ENCODE results near the gene PSPH. TPM values are rescaled to one million over a fixed set of nuclear protein-coding genes. Genes with fewer than 3 reads are reported as not detected.

PSPH gene
- total RNA-seq, 2 donors from 2014 or later, result 29.9 to 34.6 TPM

DNA sequence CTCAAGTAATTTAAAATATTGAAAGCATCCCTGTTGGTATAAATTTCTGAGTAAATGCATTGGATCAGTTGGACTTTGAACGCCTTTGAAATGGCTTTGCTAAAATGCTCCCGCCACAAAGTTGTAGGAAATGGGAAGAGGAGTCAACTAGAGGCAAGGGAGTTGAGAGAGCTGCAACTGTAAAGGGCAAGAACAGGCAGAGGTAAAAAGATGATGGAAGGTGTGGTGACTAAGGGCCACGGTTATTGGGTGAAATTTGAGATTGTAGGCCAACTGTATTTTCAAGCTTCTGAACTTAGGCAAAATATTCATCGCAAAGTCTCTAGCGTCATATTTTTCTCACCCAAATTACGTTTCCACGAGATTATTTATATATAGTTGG lies 12.2 kb upstream of the PSPH start:
- H3K27ac ChIP-seq (ENCODE audit: low read depth, low read length), result peak overlapping the region; percentile 66

DNA sequence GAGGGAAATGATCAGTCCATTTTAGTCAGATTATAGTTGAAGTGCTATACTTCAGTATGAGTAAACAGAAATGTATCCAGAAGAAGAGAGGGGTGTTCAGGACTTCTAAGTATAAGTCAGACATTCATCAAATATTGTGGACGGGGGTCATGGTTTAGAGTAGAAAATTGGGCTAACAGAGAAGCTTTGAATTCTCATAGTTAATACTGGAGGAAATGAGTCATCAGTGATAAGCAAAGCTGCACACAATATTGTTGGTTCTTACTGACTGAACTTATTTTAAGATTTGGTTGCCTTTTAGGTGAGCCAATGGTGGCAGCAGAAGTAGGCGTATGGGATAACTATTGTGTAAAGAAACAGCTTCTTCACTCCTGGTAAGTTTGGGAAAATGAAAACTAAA lies 11.1 kb upstream of the PSPH start:
- Histone ChIP-seq H3K36me3 (ENCODE audit: control insufficient read depth, insufficient read depth, low read length) (peaks cover 64% of the 10 kb centered on the region), H3K27me3 (ENCODE audit: control insufficient read depth, insufficient read depth, low read length, poor library complexity, severe bottlenecking) (no peaks in the 10 kb centered on the region), H3K9ac (ENCODE audit: extremely low read depth, low read length, poor library complexity, severe bottlenecking) (no peak overlapping the region), H3K27ac (ENCODE audit: low read depth, low read length) (no peak overlapping the region), H3K4me3 (ENCODE audit: low read length) (no peak overlapping the region), H3K9me3 (ENCODE audit: control insufficient read depth, low read length) (no peaks in the 10 kb centered on the region), H3K4me1 (ENCODE audit: control insufficient read depth, insufficient read depth, low read length) (peaks cover 3% of the 10 kb centered on the region)
- TF ChIP-seq CTCF (conservative IDR thresholded peaks at IDR 0.05), result no peak
- peaks cover 64% of the 10 kb centered on the region for H3K36me3 Mint-ChIP-seq (ENCODE audit: low read depth)
- H3K4me1 Mint-ChIP-seq, result peaks cover 3% of the 10 kb centered on the region
- no peak overlapping the region for H3K4me3 Mint-ChIP-seq
- no peaks in the 10 kb centered on the region for H3K27me3 Mint-ChIP-seq (ENCODE audit: insufficient read depth)
- H3K9me3 Mint-ChIP-seq, result no peaks in the 10 kb centered on the region
- 94 to 100% methylated on average over 2 of the region's 2 CpGs for WGBS, 2 experiments (ENCODE audit: insufficient coverage in 1 of 2, insufficient read length in 1 of 2)
- peak overlapping the region; percentile 50 for H3K27ac Mint-ChIP-seq
- no peak for DNase-seq

More for the DNA sequence above, 12.2 kb upstream of the PSPH start:
- Histone ChIP-seq H3K9me3 (ENCODE audit: control insufficient read depth, low read length) (no peaks in the 10 kb centered on the region), H3K4me1 (ENCODE audit: control insufficient read depth, insufficient read depth, low read length) (peaks cover 3% of the 10 kb centered on the region), H3K27me3 (ENCODE audit: control insufficient read depth, insufficient read depth, low read length, poor library complexity, severe bottlenecking) (no peaks in the 10 kb centered on the region), H3K36me3 (ENCODE audit: control insufficient read depth, insufficient read depth, low read length) (peaks cover 57% of the 10 kb centered on the region), H3K4me3 (ENCODE audit: low read length) (peak overlapping the region; percentile 89), H3K9ac (ENCODE audit: extremely low read depth, low read length, poor library complexity, severe bottlenecking) (peak overlapping the region; percentile 19)
- Mint-ChIP-seq H3K9me3 (no peaks in the 10 kb centered on the region), H3K27me3 (ENCODE audit: insufficient read depth) (no peaks in the 10 kb centered on the region), H3K27ac (peak overlapping the region; percentile 87), H3K36me3 (ENCODE audit: low read depth) (peaks cover 57% of the 10 kb centered on the region), H3K4me3 (peak overlapping the region; percentile 93), H3K4me1 (peaks cover 3% of the 10 kb centered on the region)
- 87 to 95% methylated on average over 3 to 7 of the region's 7 CpGs for WGBS, 2 experiments (ENCODE audit: insufficient coverage in 1 of 2, insufficient read length in 1 of 2)
- TF ChIP-seq CTCF (conservative IDR thresholded peaks at IDR 0.05), result no peak
- no peak for DNase-seq

GRCh38 chr7:56053993-56054392 lies 2.7 kb upstream of the PSPH start:
- Histone ChIP-seq H3K9me3 (ENCODE audit: control insufficient read depth, low read length) (no peaks in the 10 kb centered on the region), H3K4me3 (ENCODE audit: low read length) (peak overlapping the region; percentile 88), H3K36me3 (ENCODE audit: control insufficient read depth, insufficient read depth, low read length) (peaks cover 61% of the 10 kb centered on the region), H3K27ac (ENCODE audit: low read depth, low read length) (no peak overlapping the region), H3K9ac (ENCODE audit: extremely low read depth, low read length, poor library complexity, severe bottlenecking) (no peak overlapping the region), H3K4me1 (ENCODE audit: control insufficient read depth, insufficient read depth, low read length) (peaks cover 9% of the 10 kb centered on the region), H3K27me3 (ENCODE audit: control insufficient read depth, insufficient read depth, low read length, poor library complexity, severe bottlenecking) (no peaks in the 10 kb centered on the region)
- Mint-ChIP-seq H3K9me3 (no peaks in the 10 kb centered on the region), H3K4me3 (peak overlapping the region; percentile 81), H3K27ac (peak overlapping the region; percentile 85), H3K27me3 (ENCODE audit: insufficient read depth) (no peaks in the 10 kb centered on the region), H3K36me3 (ENCODE audit: low read depth) (peaks cover 61% of the 10 kb centered on the region), H3K4me1 (peaks cover 16% of the 10 kb centered on the region)
- 97 to 100% methylated on average over 2 of the region's 2 CpGs for WGBS, 2 experiments (ENCODE audit: insufficient coverage in 1 of 2, insufficient read length in 1 of 2)
- no peak for TF ChIP-seq CTCF (conservative IDR thresholded peaks at IDR 0.05)
- no peak for DNase-seq
